ENCODE measurements around the gene SDK2. TPM values are rescaled to one million over a fixed set of nuclear protein-coding genes. Genes with fewer than 3 reads are reported as not detected.

SDK2 gene
- total and polyA plus RNA-seq, 4 donors: 0.15 to 5.3 (median 2.5) TPM

DNA sequence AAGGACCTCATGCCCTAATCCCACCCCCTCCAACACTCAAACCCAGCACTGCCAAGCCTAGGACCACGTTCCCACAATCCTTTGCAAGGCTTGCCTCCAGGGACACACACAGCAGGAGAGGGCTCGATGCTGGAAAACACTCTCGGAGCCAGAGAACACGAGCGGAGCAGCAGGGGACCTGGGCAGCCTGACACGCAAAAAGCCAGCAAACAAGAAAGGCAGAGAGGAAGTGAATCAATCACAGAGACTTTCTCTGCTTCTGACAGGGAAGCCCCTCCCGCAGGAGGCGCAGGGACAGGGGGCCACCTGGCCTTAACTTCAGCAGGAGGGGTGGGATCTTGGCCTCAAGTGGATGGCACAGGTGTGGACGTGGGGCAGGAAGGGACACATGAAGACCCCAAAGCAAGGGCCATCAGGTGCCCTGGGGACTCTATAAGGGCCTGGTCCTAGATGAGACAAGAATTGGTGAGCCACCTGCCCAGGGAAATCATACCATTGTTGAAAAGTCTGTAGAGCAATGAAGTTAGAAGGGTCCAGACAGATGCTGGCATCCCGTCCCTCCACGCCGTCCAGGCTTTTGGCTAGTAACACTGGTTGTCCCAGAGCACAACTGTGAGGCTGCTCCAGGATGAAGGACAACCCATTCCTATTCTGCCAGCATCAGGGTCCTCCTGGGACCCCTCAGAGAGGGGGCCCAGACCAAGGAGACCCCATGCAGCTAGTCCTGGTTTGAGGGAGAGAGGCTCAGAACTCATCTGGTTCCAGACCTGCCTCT lies 2.2 kb downstream of the SDK2 start:
- H3K4me3 ChIP-seq (ENCODE audit: low read length in 2 of 2): no peak overlapping the region
- H3K4me1 ChIP-seq (ENCODE audit: control insufficient read depth in 1 of 2, insufficient read depth in 2 of 2, low read length in 2 of 2): peaks cover 0 to 7% of the 10 kb centered on the region in 2 donors
- intact Hi-C loops (cut with DNase I): loop anchor here (5.0 to 10.0 kb wide), 4 partner anchors 130 to 563 kb away; partner anchors contain the start of gene RPL38 (in 1 of the 2)
- no peaks in the 10 kb centered on the region for H3K9me3 ChIP-seq (ENCODE audit: control insufficient read depth, low read length)
- H3K27me3 ChIP-seq (ENCODE audit: control insufficient read depth in 1 of 2, insufficient read depth in 2 of 2, low read length in 1 of 2): no peaks in the 10 kb centered on the region
- DNase-seq: peak in 1 of 2 donors; percentile 54
- H3K27ac ChIP-seq (ENCODE audit: low read depth in 1 of 2, low read length in 2 of 2): no peak overlapping the region
- 26 to 27% methylated on average over 12 of the region's 12 CpGs for WGBS, 2 donors
- no peak for ATAC-seq (ENCODE audit: low FRiP score)
- H3K36me3 ChIP-seq (ENCODE audit: control insufficient read depth in 1 of 2, insufficient read depth in 2 of 2, low read length in 1 of 2): no peaks in the 10 kb centered on the region

- Histone ChIP-seq H3K4me1 (ENCODE audit: control insufficient read depth in 1 of 2, insufficient read depth in 2 of 2, low read length in 2 of 2) (peaks cover 0 to 7% of the 10 kb centered on the region in 2 donors), H3K36me3 (ENCODE audit: control insufficient read depth in 1 of 2, insufficient read depth in 2 of 2, low read length in 1 of 2) (no peaks in the 10 kb centered on the region), H3K4me3 (ENCODE audit: low read length in 2 of 2) (no peak overlapping the region), H3K27ac (ENCODE audit: low read depth in 1 of 2, low read length in 2 of 2) (no peak overlapping the region), H3K9me3 (ENCODE audit: control insufficient read depth, low read length) (no peaks in the 10 kb centered on the region), H3K27me3 (ENCODE audit: control insufficient read depth in 1 of 2, insufficient read depth in 2 of 2, low read length in 1 of 2) (no peaks in the 10 kb centered on the region)
- intact Hi-C loops (cut with DNase I): loop anchor here (5.0 to 10.0 kb wide), 4 partner anchors 132 to 564 kb away; partner anchors contain the start of gene RPL38 (in 1 of the 2)
- DNase-seq: peak in 1 of 2 donors; percentile 40
- WGBS, 2 donors: 26 to 46% methylated on average over 4 of the region's 4 CpGs
- no peak for ATAC-seq (ENCODE audit: low FRiP score)
Measured at GRCh38 chr17:73640691-73641090, 3.6 kb downstream of the SDK2 start.

DNA sequence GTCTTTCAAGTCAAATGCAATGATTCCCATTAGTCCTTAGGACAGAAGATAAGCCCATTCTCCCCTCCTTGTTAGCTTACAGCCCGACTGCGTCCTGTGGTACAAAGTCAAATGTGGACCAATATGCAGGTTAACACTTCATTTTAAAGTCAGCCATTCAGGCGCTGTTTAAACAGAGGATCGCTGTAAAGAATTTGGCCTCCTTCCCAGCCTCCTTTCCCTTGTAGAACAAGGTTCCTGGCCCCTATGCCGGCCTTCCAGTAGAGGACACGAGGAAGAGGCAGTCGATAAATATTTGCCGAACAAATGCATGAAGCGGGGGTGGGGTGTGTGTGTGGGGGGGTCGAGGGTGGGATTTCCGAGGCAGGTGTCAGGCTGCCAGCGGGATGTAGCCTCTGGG lies 4.3 kb downstream of the SDK2 start:
- WGBS, 2 donors: 16 to 23% methylated on average over 12 of the region's 12 CpGs
- Histone ChIP-seq H3K4me3 (ENCODE audit: low read length in 2 of 2) (no peak overlapping the region), H3K36me3 (ENCODE audit: control insufficient read depth in 1 of 2, insufficient read depth in 2 of 2, low read length in 1 of 2) (no peaks in the 10 kb centered on the region), H3K27ac (ENCODE audit: low read depth in 1 of 2, low read length in 2 of 2) (peak overlapping the region in 1 of 2 donors; percentile 49), H3K9me3 (ENCODE audit: control insufficient read depth, low read length) (no peaks in the 10 kb centered on the region), H3K27me3 (ENCODE audit: control insufficient read depth in 1 of 2, insufficient read depth in 2 of 2, low read length in 1 of 2) (no peaks in the 10 kb centered on the region), H3K4me1 (ENCODE audit: control insufficient read depth in 1 of 2, insufficient read depth in 2 of 2, low read length in 2 of 2) (peaks cover 0 to 7% of the 10 kb centered on the region in 2 donors)
- ATAC-seq (ENCODE audit: low FRiP score): no peak
- intact Hi-C loops (cut with DNase I): loop anchor here (5.0 to 10.0 kb wide), 4 partner anchors 132 to 565 kb away; partner anchors contain the start of gene RPL38 (in 1 of the 2)
- peak in 1 of 2 donors; percentile 56 for DNase-seq

GRCh38 chr17:73639322-73639721 lies 4.9 kb downstream of the SDK2 start:
- peak; percentile 81 to 91 for DNase-seq
- Histone ChIP-seq H3K27me3 (ENCODE audit: control insufficient read depth in 1 of 2, insufficient read depth in 2 of 2, low read length in 1 of 2) (no peaks in the 10 kb centered on the region), H3K9me3 (ENCODE audit: control insufficient read depth, low read length) (no peaks in the 10 kb centered on the region), H3K36me3 (ENCODE audit: control insufficient read depth in 1 of 2, insufficient read depth in 2 of 2, low read length in 1 of 2) (no peaks in the 10 kb centered on the region), H3K4me3 (ENCODE audit: low read length in 2 of 2) (no peak overlapping the region), H3K27ac (ENCODE audit: low read depth in 1 of 2, low read length in 2 of 2) (peak overlapping the region in 1 of 2 donors; percentile 49), H3K4me1 (ENCODE audit: control insufficient read depth in 1 of 2, insufficient read depth in 2 of 2, low read length in 2 of 2) (peaks cover 0 to 7% of the 10 kb centered on the region in 2 donors)
- 2 to 7% methylated on average over 11 of the region's 11 CpGs for WGBS, 2 donors
- intact Hi-C loops (cut with DNase I): no loop called here
- ATAC-seq (ENCODE audit: low FRiP score): peak; percentile 78

DNA sequence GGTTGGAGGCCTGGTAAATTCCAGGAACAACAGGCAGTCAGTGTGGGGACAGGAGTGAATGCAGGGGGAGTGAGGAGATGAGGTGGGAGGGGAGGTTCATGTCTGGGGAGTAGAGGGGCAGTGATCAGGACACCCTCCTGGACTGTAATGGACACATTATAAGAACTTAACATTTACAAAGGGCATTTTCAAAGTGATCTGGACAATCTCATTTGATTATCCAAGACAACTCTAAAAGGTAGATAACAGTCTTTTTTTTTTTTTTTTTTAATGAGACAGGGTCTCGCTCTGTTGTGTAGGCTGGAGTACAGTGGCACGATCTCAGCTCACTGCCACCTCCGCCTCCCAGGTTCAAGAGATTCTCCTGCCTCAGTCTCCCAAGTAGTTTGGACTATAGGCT lies 5.7 kb downstream of the SDK2 start:
- WGBS, 2 donors: 91 to 100% methylated on average over 3 of the region's 3 CpGs
- Histone ChIP-seq H3K36me3 (ENCODE audit: control insufficient read depth in 1 of 2, insufficient read depth in 2 of 2, low read length in 1 of 2) (no peaks in the 10 kb centered on the region), H3K4me1 (ENCODE audit: control insufficient read depth in 1 of 2, insufficient read depth in 2 of 2, low read length in 2 of 2) (peaks cover 0 to 7% of the 10 kb centered on the region in 2 donors), H3K27ac (ENCODE audit: low read depth in 1 of 2, low read length in 2 of 2) (no peak overlapping the region), H3K9me3 (ENCODE audit: control insufficient read depth, low read length) (no peaks in the 10 kb centered on the region), H3K4me3 (ENCODE audit: low read length in 2 of 2) (no peak overlapping the region), H3K27me3 (ENCODE audit: control insufficient read depth in 1 of 2, insufficient read depth in 2 of 2, low read length in 1 of 2) (no peaks in the 10 kb centered on the region)
- intact Hi-C loops (cut with DNase I): no loop called here
- ATAC-seq (ENCODE audit: low FRiP score) (no peak), DNase-seq (no peak)

- intact Hi-C loops (cut with DNase I): no loop called here
- no peak for ATAC-seq (ENCODE audit: low FRiP score)
- Histone ChIP-seq H3K36me3 (ENCODE audit: control insufficient read depth in 1 of 2, insufficient read depth in 2 of 2, low read length in 1 of 2) (no peaks in the 10 kb centered on the region), H3K4me3 (ENCODE audit: low read length in 2 of 2) (no peak overlapping the region), H3K4me1 (ENCODE audit: control insufficient read depth in 1 of 2, insufficient read depth in 2 of 2, low read length in 2 of 2) (peaks cover 0 to 7% of the 10 kb centered on the region in 2 donors), H3K27ac (ENCODE audit: low read depth in 1 of 2, low read length in 2 of 2) (no peak overlapping the region), H3K27me3 (ENCODE audit: control insufficient read depth in 1 of 2, insufficient read depth in 2 of 2, low read length in 1 of 2) (no peaks in the 10 kb centered on the region), H3K9me3 (ENCODE audit: control insufficient read depth, low read length) (no peaks in the 10 kb centered on the region)
- peak in 1 of 2 donors; percentile 59 for DNase-seq
- WGBS, 2 donors: 94% methylated on average over 8 of the region's 8 CpGs
Measured at GRCh38 chr17:73637866-73638265, 6.4 kb downstream of the SDK2 start.

DNA sequence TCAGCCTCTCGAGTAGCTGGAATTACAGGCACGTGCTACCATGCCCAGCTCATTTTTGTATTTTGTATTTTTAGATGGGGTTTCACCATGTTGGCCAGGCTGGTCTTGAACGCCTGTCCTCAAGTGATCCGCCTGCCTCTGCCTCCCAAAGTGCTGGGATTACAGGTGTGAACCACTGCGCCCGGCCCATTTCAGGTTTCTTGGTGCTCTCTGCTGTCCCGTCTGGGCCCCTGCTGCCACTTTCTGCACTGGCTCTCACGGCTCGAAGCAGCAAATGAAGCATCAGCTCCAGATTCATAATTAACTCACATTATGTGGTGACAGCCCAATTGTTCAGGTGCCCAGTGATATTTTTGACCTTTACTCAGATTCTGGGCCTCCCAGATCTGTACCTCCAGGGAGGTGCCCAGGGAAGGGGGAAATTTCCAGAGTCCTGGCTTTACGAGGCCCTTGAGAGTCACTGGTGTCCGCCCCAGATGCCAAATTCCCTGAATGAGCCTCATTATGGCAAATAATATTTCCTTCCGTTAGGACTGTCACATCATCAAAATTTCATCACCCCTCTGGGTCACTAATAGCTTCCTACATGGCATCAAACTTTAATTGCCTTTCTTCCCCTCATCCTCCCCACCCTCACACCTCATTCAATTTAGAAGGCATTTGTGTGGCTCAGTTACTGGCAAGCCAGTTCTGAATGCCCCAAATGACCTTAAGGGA lies 9.0 kb downstream of the SDK2 start:
- Histone ChIP-seq H3K27me3 (ENCODE audit: control insufficient read depth in 1 of 2, insufficient read depth in 2 of 2, low read length in 1 of 2) (no peaks in the 10 kb centered on the region), H3K27ac (ENCODE audit: low read depth in 1 of 2, low read length in 2 of 2) (no peak overlapping the region), H3K4me3 (ENCODE audit: low read length in 2 of 2) (no peak overlapping the region), H3K4me1 (ENCODE audit: control insufficient read depth in 1 of 2, insufficient read depth in 2 of 2, low read length in 2 of 2) (peaks cover 0 to 3% of the 10 kb centered on the region in 2 donors), H3K9me3 (ENCODE audit: control insufficient read depth, low read length) (no peaks in the 10 kb centered on the region), H3K36me3 (ENCODE audit: control insufficient read depth in 1 of 2, insufficient read depth in 2 of 2, low read length in 1 of 2) (no peaks in the 10 kb centered on the region)
- intact Hi-C loops (cut with DNase I): no loop called here
- DNase-seq (peak in 1 of 2 donors; percentile 50), ATAC-seq (ENCODE audit: low FRiP score) (no peak)
- 94 to 98% methylated on average over 12 of the region's 12 CpGs for WGBS, 2 donors

GRCh38 chr17:73634629-73635028 lies 9.6 kb downstream of the SDK2 start:
- Histone ChIP-seq H3K4me3 (ENCODE audit: low read length in 2 of 2) (no peak overlapping the region), H3K9me3 (ENCODE audit: control insufficient read depth, low read length) (no peaks in the 10 kb centered on the region), H3K4me1 (ENCODE audit: control insufficient read depth in 1 of 2, insufficient read depth in 2 of 2, low read length in 2 of 2) (peaks cover 0 to 1% of the 10 kb centered on the region in 2 donors), H3K27ac (ENCODE audit: low read depth in 1 of 2, low read length in 2 of 2) (no peak overlapping the region), H3K36me3 (ENCODE audit: control insufficient read depth in 1 of 2, insufficient read depth in 2 of 2, low read length in 1 of 2) (no peaks in the 10 kb centered on the region), H3K27me3 (ENCODE audit: control insufficient read depth in 1 of 2, insufficient read depth in 2 of 2, low read length in 1 of 2) (no peaks in the 10 kb centered on the region)
- WGBS, 2 donors: 91 to 94% methylated on average over 5 of the region's 5 CpGs
- intact Hi-C loops (cut with DNase I): no loop called here
- ATAC-seq (ENCODE audit: low FRiP score) (no peak), DNase-seq (peak in 1 of 2 donors; percentile 24)
